GM10248 (cell line): ENCODE measurements around the gene SETD4.
A peak's percentile ranks its signal among the peaks of the same experiment; 100 is the strongest.
"Not testable (repeated sequence)": the region's sequence is repeated elsewhere in the genome, so short reads cannot be mapped to it uniquely, and the experiment has no call there.

Experiments
- CTCF ChIA-PET: fragments of 300-600 bp; sonication (Branson Sonifier 250); formaldehyde crosslinking; extraction: SDS; loops from one replicate; lab custom pipeline; 2021; ENCODE audit warnings: antibody characterized with exemption; lab: Yijun Ruan, JAX
- POLR2A ChIA-PET: fragments of 350-650 bp; sonication (Branson Sonifier 250); formaldehyde crosslinking; extraction: SDS; loops from one replicate; lab custom pipeline; 2020; ENCODE audit warnings: antibody characterized with exemption; lab: Yijun Ruan, JAX
- DNase-seq: peaks from one replicate; pipeline ENCODE4 v3.0.0; 2012; ENCODE audit errors: extremely low spot score
- CTCF ChIP-seq: IDR thresholded peaks from 2 replicates; pipeline ENCODE4 v1.5.1; 2012; ENCODE audit warnings: mild to moderate bottlenecking, low read depth; ENCODE audit errors: extremely low read depth, missing control alignments, control extremely low read depth

SETD4 gene

GRCh38 chr21:36060159-36060921 is at the start of gene SETD4:
TSS of gene SETD4 (minus strand) at chr21:36060526. CDS start at chr21:36058888, 1,638 bp downstream.
- POLR2A ChIA-PET = interaction anchor here (0.5 kb wide), 1 partner anchor 623 kb away, joined by 6 read pairs; no protein-coding TSS in a partner anchor
- peak; percentile 97 for DNase-seq
- no peak for TF ChIP-seq CTCF
- CTCF ChIA-PET = interaction anchor here (0.6 to 2.1 kb wide), 9 partner anchors 13 to 1315 kb away, joined by 3 to 5 read pairs (median 4); no protein-coding TSS in a partner anchor

GRCh38 chr21:36109868-36110267 is 49.5 kb upstream of the SETD4 start:
- no peak for TF ChIP-seq CTCF
- DNase-seq = no peak
- ChIA-PET POLR2A (no interaction called here), CTCF (interaction anchor here (1.5 kb wide), 1 partner anchor 26 kb away, joined by 3 read pairs; no protein-coding TSS in a partner anchor)

GRCh38 chr21:36105327-36105842 is 45.1 kb upstream of the SETD4 start:
- POLR2A ChIA-PET = no interaction called here
- no peak for TF ChIP-seq CTCF
- no peak for DNase-seq
- CTCF ChIA-PET = interaction anchor here (0.6 to 1.0 kb wide), 5 partner anchors 20 to 32 kb away, joined by 3 read pairs; no protein-coding TSS in a partner anchor

- DNase-seq = no peak
Measured at GRCh38 chr21:36104317-36105300, 44.3 kb upstream of the SETD4 start.

GRCh38 chr21:36103434-36103833 is 43.1 kb upstream of the SETD4 start:
- no peak for TF ChIP-seq CTCF
- DNase-seq = no peak
- ChIA-PET POLR2A (no interaction called here), CTCF (interaction anchor here (1.1 to 1.6 kb wide), 3 partner anchors 10 to 20 kb away, joined by 4 to 7 read pairs (median 4); no protein-coding TSS in a partner anchor)

More at GRCh38 chr21:36104317-36105300, 44.3 kb upstream of the SETD4 start:
- ChIA-PET POLR2A (no interaction called here), CTCF (interaction anchor here (0.6 to 1.1 kb wide), 6 partner anchors 13 to 31 kb away, joined by 3 to 4 read pairs (median 3); no protein-coding TSS in a partner anchor)
- TF ChIP-seq CTCF = peak; percentile 51

GRCh38 chr21:36100971-36101641 is 40.8 kb upstream of the SETD4 start:
- no peak for DNase-seq
- POLR2A ChIA-PET = no interaction called here
- no peak for TF ChIP-seq CTCF
- CTCF ChIA-PET = interaction anchor here (1.0 to 1.8 kb wide), 5 partner anchors 10 to 73 kb away, joined by 3 to 10 read pairs (median 3); no protein-coding TSS in a partner anchor

GRCh38 chr21:36099695-36100211 is 39.4 kb upstream of the SETD4 start:
- CTCF ChIA-PET = interaction anchor here (1.0 to 1.5 kb wide), 2 partner anchors 25 to 72 kb away, joined by 3 read pairs; no protein-coding TSS in a partner anchor
- POLR2A ChIA-PET, DNase-seq: not testable (repeated sequence)
